K562 (cell line): Measurements from ENCODE around the gene CORO6.

Source experiments
- CEBPB ChIP-seq: fragments of 450-650 bp; IDR thresholded peaks from 2 replicates; pipeline ENCODE4 v1.6.1; 2016; ENCODE audit warnings: missing genetic modification characterization, missing compliant biosample characterization
- CEBPG ChIP-seq, 3 experiments: fragments of 200-800 bp in 1 of 3; sonication (Bioruptor generic) in 1 of 3; sonication (generic) in 1 of 3; formaldehyde crosslinking in 1 of 3; IDR thresholded peaks in 2 of 3; conservative IDR thresholded peaks in 1 of 3; 2 replicates each; pipeline versions ENCODE4 v1.6.1 to v1.8.0; 2016 to 2022; ENCODE audit warnings: missing compliant biosample characterization in 2 of 3, missing genetic modification characterization in 2 of 3, mild to moderate bottlenecking in 1 of 3, missing genetic modification reagents in 1 of 3
- FIP1L1 ChIP-seq: fragments of 200-400 bp; formaldehyde crosslinking; IDR thresholded peaks from 2 replicates; pipeline ENCODE4 v1.6.1; 2018; ENCODE audit warnings: mild to moderate bottlenecking, low read depth, low read length; ENCODE audit not compliant: poor library complexity, severe bottlenecking
- FOXJ2 ChIP-seq: fragments of 200-800 bp; sonication (Bioruptor generic); IDR thresholded peaks from 2 replicates; pipeline ENCODE4 v1.6.1; 2016; ENCODE audit warnings: missing genetic modification characterization, missing compliant biosample characterization
- LARP7 ChIP-seq: fragments of 450-650 bp; IDR thresholded peaks from 2 replicates; pipeline ENCODE4 v1.6.1; 2016
- PCBP2 ChIP-seq: fragments of 200-400 bp; formaldehyde crosslinking; IDR thresholded peaks from 2 replicates; pipeline ENCODE4 v1.6.1; 2018; ENCODE audit warnings: low read length, low read depth, mild to moderate bottlenecking, moderate library complexity; ENCODE audit not compliant: poor library complexity, severe bottlenecking
- PHB ChIP-seq: fragments of 250-450 bp; sonication (Bioruptor Pico); IDR thresholded peaks from 2 replicates; pipeline ENCODE4 v1.5.0; 2021
- POLR2AphosphoS5 ChIP-seq: IDR thresholded peaks from 2 replicates; pipeline ENCODE4 v1.6.1; 2011; ENCODE audit warnings: mild to moderate bottlenecking, low read depth, low read length, moderate library complexity; ENCODE audit not compliant: control insufficient read depth, insufficient read depth
- SP2 ChIP-seq: IDR thresholded peaks from 2 replicates; pipeline ENCODE4 v1.6.1; 2011; ENCODE audit warnings: mild to moderate bottlenecking, low read depth, low read length, moderate library complexity; ENCODE audit not compliant: poor library complexity, severe bottlenecking; ENCODE audit errors: extremely low read depth
- ZFP30 ChIP-seq: fragments of 250-450 bp; sonication (Bioruptor Pico); IDR thresholded peaks from 2 replicates; pipeline ENCODE4 v1.8.0; 2022; ENCODE audit warnings: moderate library complexity, mild to moderate bottlenecking, inconsistent platforms, borderline replicate concordance

GRCh38 chr17:29581583-29582253, 41.0 kb downstream of the CORO6 start:
- TF ChIP-seq PHB (no peak), POLR2AphosphoS5 (no peak), ZFP30 (no peak), FIP1L1 (no peak), LARP7 (no peak), PCBP2 (no peak), CEBPB (tag) (no peak), FOXJ2 (tag) (no peak), CEBPG (CRISPR knock-in tag; IDR thresholded peaks at IDR 0.05) (no peak), CEBPG (tag; conservative IDR thresholded peaks at IDR 0.05 in 1 of 2, IDR thresholded peaks at IDR 0.05 in 1 of 2) (no peak), SP2 (no peak)
